Esophagus (tissue), 2 donors: ENCODE measurements around the gene OR6J1. TPM values are rescaled to one million over a fixed set of nuclear protein-coding genes. Genes with fewer than 3 reads are reported as not detected.
"Not testable (repeated sequence)": the region's sequence is repeated elsewhere in the genome, so short reads cannot be mapped to it uniquely, and the experiment has no call there.

ENCODE experiments used
- H3K27ac ChIP-seq, 2 donors: one replicate each; pipeline ENCODE4 v1.5.1; 2013; ENCODE audit warnings: low read depth in 2 of 2, mild to moderate bottlenecking in 2 of 2, inconsistent platforms in 1 of 2, low read length in 1 of 2, moderate library complexity in 1 of 2
- H3K27me3 ChIP-seq, 2 donors: one replicate each; pipeline ENCODE4 v1.6.1; 2013; ENCODE audit warnings: low read length in 2 of 2, control low read depth in 1 of 2, mild to moderate bottlenecking in 1 of 2; ENCODE audit not compliant: insufficient read depth in 2 of 2, control insufficient read depth in 1 of 2
- H3K36me3 ChIP-seq, 2 donors: one replicate each; pipeline ENCODE4 v1.6.1; 2013; ENCODE audit warnings: low read length in 1 of 2; ENCODE audit not compliant: control insufficient read depth in 2 of 2, insufficient read depth in 2 of 2
- H3K4me1 ChIP-seq, 2 donors: one replicate each; pipeline ENCODE4 v1.6.1; 2013; ENCODE audit warnings: low read length in 1 of 2; ENCODE audit not compliant: control insufficient read depth in 2 of 2, insufficient read depth in 2 of 2
- H3K4me3 ChIP-seq, 2 donors: one replicate each; pipeline ENCODE4 v1.5.1; 2013; ENCODE audit warnings: low read length in 2 of 2, mild to moderate bottlenecking in 2 of 2, low read depth in 1 of 2, moderate library complexity in 1 of 2
- H3K9me3 ChIP-seq, 2 donors: one replicate each; pipeline ENCODE4 v1.6.1; 2013; ENCODE audit warnings: mild to moderate bottlenecking in 2 of 2, low read depth in 1 of 2, low read length in 1 of 2, moderate library complexity in 1 of 2; ENCODE audit not compliant: control insufficient read depth in 2 of 2, insufficient read depth in 1 of 2
- WGBS, 2 donors: extraction: QIAGEN DNeasy Blood & Tissue Kit; methylation state at CpG; one replicate each; pipeline ENCODE4 v1.1.7; 2013; 5-methylcytosine and 5-hydroxymethylcytosine counted together
- polyA plus RNA-seq, 2 donors: library from polyadenylated mRNA; stranded (reverse); fragments of 200-250 nt; gene quantifications; one replicate each; pipeline ENCODE4 v1.2.3, GENCODE V29; 2013
- donor health status: healthy with polysubstance abuse.
- donor health status: Bipolar disorder and iron deficiency.

Gene OR6J1
- polyA plus RNA-seq, 2 donors: not detected

GRCh38 chr14:22635980-22636379, 8.2 kb downstream of the OR6J1 start:
- H3K27me3 ChIP-seq, H3K9me3 ChIP-seq, H3K36me3 ChIP-seq, H3K27ac ChIP-seq, H3K4me3 ChIP-seq, H3K4me1 ChIP-seq: not testable (repeated sequence)
- WGBS, 2 donors: 38 to 50% methylated on average over 1 of the region's 1 CpG

DNA sequence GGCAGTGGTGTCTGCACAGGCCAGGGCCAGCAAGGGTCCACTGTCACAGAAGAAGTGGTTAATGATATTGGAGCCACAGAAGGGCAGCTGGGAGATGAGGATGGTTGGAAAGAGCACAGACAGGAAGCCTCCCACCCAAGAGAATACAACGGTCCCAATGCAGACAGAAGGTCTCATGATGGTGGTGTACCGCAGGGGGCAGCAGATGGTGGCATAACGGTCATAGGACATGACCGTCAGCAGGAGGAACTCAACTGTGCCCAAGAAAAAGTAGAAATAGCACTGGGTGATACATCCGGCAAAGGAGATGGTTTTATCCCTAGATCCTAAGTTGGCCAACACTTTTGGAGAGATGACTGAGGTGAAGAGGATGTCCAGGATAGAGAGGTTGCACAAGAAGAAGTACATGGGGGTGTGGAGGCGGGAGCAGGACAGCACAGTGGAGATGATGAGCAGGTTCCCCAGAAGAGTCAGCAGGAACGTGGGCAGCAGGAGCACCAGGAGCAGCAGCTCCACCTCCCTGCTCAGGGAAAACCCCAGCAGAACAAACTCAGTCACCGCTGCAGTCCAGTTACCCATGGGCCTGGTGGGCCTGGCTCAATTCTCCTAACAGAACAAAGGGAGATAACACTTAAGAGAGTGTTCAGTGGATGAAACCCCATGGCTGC, 9.8 kb downstream of the OR6J1 start:
- no peaks in the 10 kb centered on the region for H3K36me3 ChIP-seq
- H3K27ac ChIP-seq: no peak overlapping the region
- H3K4me3 ChIP-seq: no peak overlapping the region
- peaks cover 0 to 2% of the 10 kb centered on the region in 2 donors for H3K9me3 ChIP-seq
- no peaks in the 10 kb centered on the region for H3K27me3 ChIP-seq
- WGBS, 2 donors: 87 to 88% methylated on average over 8 of the region's 8 CpGs
- no peaks in the 10 kb centered on the region for H3K4me1 ChIP-seq

DNA sequence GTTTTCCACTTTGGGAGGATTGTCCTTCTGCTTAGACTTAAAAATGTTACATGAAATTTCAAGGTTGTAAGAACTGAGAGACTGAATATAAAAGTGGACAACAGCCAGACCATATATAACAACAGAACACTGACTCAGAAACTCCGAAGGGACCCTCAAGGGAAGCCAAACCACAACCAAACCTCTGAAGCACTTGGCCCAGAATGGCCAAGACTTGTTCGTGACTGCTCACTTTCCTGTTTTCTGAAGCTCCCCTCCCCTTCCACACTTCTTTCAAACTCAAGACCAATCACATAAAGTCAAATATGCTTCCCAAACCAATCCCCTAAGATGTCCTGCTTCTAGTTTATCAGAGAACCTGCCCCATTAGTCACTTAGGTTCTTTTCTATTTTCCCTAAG, 13.7 kb downstream of the OR6J1 start:
- Histone ChIP-seq H3K4me1 (no peaks in the 10 kb centered on the region), H3K27ac (no peak overlapping the region), H3K4me3 (no peak overlapping the region), H3K36me3 (no peaks in the 10 kb centered on the region), H3K9me3 (peaks cover 0 to 2% of the 10 kb centered on the region in 2 donors), H3K27me3 (no peaks in the 10 kb centered on the region)
- WGBS, 2 donors: 71 to 88% methylated on average over 2 of the region's 2 CpGs

DNA sequence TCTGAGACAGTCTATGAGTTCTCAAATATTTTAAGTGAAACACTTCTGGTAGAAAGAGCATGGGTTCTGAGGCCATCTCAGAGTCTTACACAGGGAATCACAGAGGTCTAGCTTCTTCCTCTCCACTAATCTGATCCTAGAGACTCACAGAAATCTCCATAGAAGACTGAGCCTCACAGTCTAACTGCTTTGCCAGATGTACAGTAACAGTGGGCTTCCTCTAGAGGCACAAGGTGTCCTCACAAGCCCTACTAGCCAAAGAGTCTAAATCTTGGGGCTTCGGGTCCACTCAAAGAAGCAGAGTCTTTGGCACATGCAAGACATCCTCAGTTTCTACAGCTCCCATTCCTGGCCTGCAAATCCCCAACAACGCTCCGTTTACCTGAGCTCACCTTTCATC, 14.1 kb downstream of the OR6J1 start:
- H3K9me3 ChIP-seq: peaks cover 0 to 2% of the 10 kb centered on the region in 2 donors
- no peak overlapping the region for H3K4me3 ChIP-seq
- no peaks in the 10 kb centered on the region for H3K27me3 ChIP-seq
- H3K27ac ChIP-seq: no peak overlapping the region
- no peaks in the 10 kb centered on the region for H3K36me3 ChIP-seq
- no peaks in the 10 kb centered on the region for H3K4me1 ChIP-seq
- 96% methylated on average over 3 of the region's 3 CpGs for WGBS, 2 donors

GRCh38 chr14:22629361-22629760, 14.8 kb downstream of the OR6J1 start:
- Histone ChIP-seq H3K27ac (no peak overlapping the region), H3K4me3 (no peak overlapping the region), H3K36me3 (no peaks in the 10 kb centered on the region), H3K4me1 (no peaks in the 10 kb centered on the region), H3K27me3 (no peaks in the 10 kb centered on the region), H3K9me3 (peaks cover 0 to 2% of the 10 kb centered on the region in 2 donors)
- 53 to 55% methylated on average over 5 of the region's 5 CpGs for WGBS, 2 donors

- H3K4me3 ChIP-seq: no peak overlapping the region
- H3K27ac ChIP-seq: no peak overlapping the region
- H3K27me3 ChIP-seq: no peaks in the 10 kb centered on the region
- H3K4me1 ChIP-seq: no peaks in the 10 kb centered on the region
- no peaks in the 10 kb centered on the region for H3K36me3 ChIP-seq
- peaks cover 0 to 2% of the 10 kb centered on the region in 2 donors for H3K9me3 ChIP-seq
- WGBS, 2 donors: 58 to 63% methylated on average over 7 of the region's 7 CpGs
Observed at GRCh38 chr14:22627506-22628263, 16.5 kb downstream of the OR6J1 start.

GRCh38 chr14:22626590-22626989, 17.6 kb downstream of the OR6J1 start:
- Histone ChIP-seq H3K36me3 (no peaks in the 10 kb centered on the region), H3K27me3 (no peaks in the 10 kb centered on the region), H3K27ac (no peak overlapping the region), H3K9me3 (peaks cover 0 to 2% of the 10 kb centered on the region in 2 donors), H3K4me1 (no peaks in the 10 kb centered on the region), H3K4me3 (no peak overlapping the region)
- 76 to 89% methylated on average over 6 of the region's 6 CpGs for WGBS, 2 donors

GRCh38 chr14:22623047-22623446, 21.1 kb downstream of the OR6J1 start:
- 20 to 56% methylated on average over 2 of the region's 2 CpGs for WGBS, 2 donors
- no peaks in the 10 kb centered on the region for H3K27me3 ChIP-seq
- no peaks in the 10 kb centered on the region for H3K36me3 ChIP-seq
- no peak overlapping the region for H3K4me3 ChIP-seq
- H3K9me3 ChIP-seq: no peaks in the 10 kb centered on the region
- H3K4me1 ChIP-seq: no peaks in the 10 kb centered on the region
- no peak overlapping the region for H3K27ac ChIP-seq

DNA sequence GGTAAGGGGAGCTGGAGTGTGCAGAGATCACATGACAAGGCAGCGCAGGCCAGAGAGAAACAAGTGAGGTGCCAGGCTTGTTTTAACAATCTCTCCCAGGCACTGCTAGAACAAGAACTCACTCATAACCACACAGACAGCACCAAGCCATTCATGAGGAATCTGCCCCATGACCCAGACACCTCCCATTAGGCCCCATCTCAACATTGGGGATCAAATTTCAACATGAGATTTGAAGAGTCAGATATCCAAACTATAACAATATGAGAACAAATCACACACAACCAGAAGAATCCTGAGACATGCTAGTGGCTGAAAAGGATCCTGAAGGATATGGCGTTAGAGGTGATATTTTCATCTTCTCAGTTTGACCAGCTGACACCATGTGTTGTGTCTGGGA, 21.9 kb downstream of the OR6J1 start:
- no peaks in the 10 kb centered on the region for H3K36me3 ChIP-seq
- WGBS, 2 donors: 84 to 94% methylated on average over 2 of the region's 2 CpGs
- no peak overlapping the region for H3K27ac ChIP-seq
- H3K4me1 ChIP-seq: no peaks in the 10 kb centered on the region
- H3K4me3 ChIP-seq: no peak overlapping the region
- no peaks in the 10 kb centered on the region for H3K9me3 ChIP-seq
- H3K27me3 ChIP-seq: no peaks in the 10 kb centered on the region

DNA sequence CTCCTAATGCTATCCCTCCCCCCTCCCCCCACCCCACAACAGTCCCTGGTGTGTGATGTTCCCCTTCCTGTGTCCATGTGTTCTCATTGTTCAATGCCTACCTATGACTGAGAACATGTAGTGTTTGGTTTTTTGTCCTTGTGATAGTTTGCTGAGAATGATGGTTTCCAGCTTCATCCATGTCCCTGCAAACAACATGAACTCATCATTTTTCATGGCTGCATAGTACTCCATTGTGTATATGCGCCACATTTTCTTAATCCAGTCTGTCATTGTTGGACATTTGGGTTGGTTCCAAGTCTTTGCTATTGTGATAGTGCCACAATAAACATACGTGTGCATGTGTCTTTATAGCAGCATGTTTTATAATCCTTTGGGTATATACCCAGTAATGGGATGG, 28.4 kb downstream of the OR6J1 start:
- not testable (repeated sequence) for H3K4me1 ChIP-seq, H3K27me3 ChIP-seq, H3K4me3 ChIP-seq, H3K27ac ChIP-seq, H3K9me3 ChIP-seq
- 96 to 97% methylated on average over 2 of the region's 2 CpGs for WGBS, 2 donors
- peaks cover 3 to 15% of the 10 kb centered on the region in 2 donors for H3K36me3 ChIP-seq
